HEK293T (cell line): ENCODE data around the gene DIPK1A.

Experiments used
- ARNT ChIP-seq: fragments of 450-650 bp; IDR thresholded peaks from 2 replicates; pipeline ENCODE4 v1.6.1; 2017; ENCODE audit warnings: mild to moderate bottlenecking
- BHLHE40 ChIP-seq: fragments of 450-650 bp; IDR thresholded peaks from 2 replicates; pipeline ENCODE4 v1.6.1; 2016; ENCODE audit warnings: mild to moderate bottlenecking, moderate library complexity, borderline replicate concordance
- CTBP1 ChIP-seq: fragments of 450-650 bp; IDR thresholded peaks from 2 replicates; pipeline ENCODE4 v1.6.1; 2016; ENCODE audit warnings: borderline replicate concordance
- ELF4 ChIP-seq: fragments of 450-650 bp; IDR thresholded peaks from 2 replicates; pipeline ENCODE4 v1.6.1; 2017; ENCODE audit warnings: antibody characterized with exemption
- FOXA1 ChIP-seq: fragments of 450-650 bp; IDR thresholded peaks from 2 replicates; pipeline ENCODE4 v1.6.1; 2016; ENCODE audit warnings: mild to moderate bottlenecking
- FOXM1 ChIP-seq: fragments of 450-650 bp; IDR thresholded peaks from 2 replicates; pipeline ENCODE4 v1.6.1; 2017; ENCODE audit warnings: mild to moderate bottlenecking, borderline replicate concordance
- NFRKB ChIP-seq: fragments of 450-650 bp; IDR thresholded peaks from 2 replicates; pipeline ENCODE4 v1.6.1; 2016; ENCODE audit warnings: mild to moderate bottlenecking, moderate library complexity
- SP1 ChIP-seq: fragments of 450-650 bp; IDR thresholded peaks from 2 replicates; pipeline ENCODE4 v1.6.1; 2017
- SUZ12 ChIP-seq: fragments of 450-650 bp; IDR thresholded peaks from 2 replicates; pipeline ENCODE4 v1.6.1; 2016; ENCODE audit warnings: mild to moderate bottlenecking
- TARDBP ChIP-seq: fragments of 450-650 bp; IDR thresholded peaks from 2 replicates; pipeline ENCODE4 v1.6.1; 2016

DNA sequence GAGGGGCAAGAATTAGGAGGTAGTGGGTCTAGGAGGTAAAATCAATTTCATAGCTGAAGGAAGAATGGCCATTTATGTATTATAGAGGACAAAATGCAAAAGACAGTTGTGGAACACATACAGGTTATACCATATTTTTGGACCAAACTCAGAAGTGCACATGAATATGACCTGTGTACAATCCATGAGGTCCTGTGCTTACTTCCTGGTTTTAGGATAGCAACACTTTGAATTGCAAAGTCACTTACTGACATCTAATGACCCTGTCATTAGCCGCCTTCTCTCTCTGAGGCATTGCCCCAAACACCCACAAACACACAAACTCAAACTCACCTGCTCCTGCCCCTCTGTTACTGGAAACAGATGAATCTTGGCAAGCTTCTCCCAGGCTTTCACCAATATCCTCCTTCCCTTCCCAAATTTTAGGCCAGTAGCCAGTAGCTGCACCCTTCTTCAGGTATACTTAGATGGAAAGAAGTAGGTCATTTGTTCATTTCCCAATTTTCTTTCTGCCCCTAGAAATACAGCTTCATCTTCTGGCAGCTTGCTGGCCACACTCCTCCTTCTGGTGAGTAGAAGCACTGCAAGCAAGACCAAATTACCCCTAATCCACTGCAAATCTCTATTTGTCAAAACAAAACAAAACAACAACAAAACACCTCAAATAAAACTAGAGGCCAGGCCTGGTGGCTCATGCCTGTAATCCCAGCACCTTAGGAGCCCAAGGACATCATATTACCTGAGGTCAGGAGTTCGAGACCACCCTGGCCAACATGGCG is 143.1 kb downstream of the DIPK1A start:
- TF ChIP-seq BHLHE40 (no peak), FOXM1 (no peak), FOXA1 (no peak), SP1 (no peak), CTBP1 (no peak), TARDBP (no peak; the same call in 1 of the 2 replicates), ARNT (no peak), ELF4 (no peak), SUZ12 (no peak), NFRKB (no peak)
